ENCODE measurements around the gene ZBTB47. TPM values are rescaled to one million over a fixed set of nuclear protein-coding genes. Genes with fewer than 3 reads are reported as not detected.

The ZBTB47 gene
- total RNA-seq, 1 donor = 41.3 TPM

GRCh38 chr3:42665050-42665878 lies 11.8 kb downstream of the ZBTB47 start:
- no peaks in the 10 kb centered on the region for H3K79me2 ChIP-seq (ENCODE audit: insufficient read depth, low read length)
- DNase-seq (ENCODE audit: insufficient read length, low spot score, missing footprints) = peak; percentile 68
- no peak overlapping the region for H3K4me3 ChIP-seq (ENCODE audit: insufficient read depth, low read length)
- no peaks in the 10 kb centered on the region for H3K27me3 ChIP-seq (ENCODE audit: insufficient read depth, low read length)
- H4K20me1 ChIP-seq (ENCODE audit: insufficient read depth, low read length) = peaks cover 18% of the 10 kb centered on the region
- peaks cover 8% of the 10 kb centered on the region for H3K36me3 ChIP-seq (ENCODE audit: insufficient read depth, low read length)
- no peak for TF ChIP-seq CTCF (IDR thresholded peaks at IDR 0.05; ENCODE audit: extremely low read depth, low read depth, low read length)
- H3K27ac ChIP-seq (ENCODE audit: low read depth, low read length) = no peak overlapping the region
- H2AFZ ChIP-seq (ENCODE audit: low read length) = no peak overlapping the region
- peaks cover 1% of the 10 kb centered on the region for H3K4me1 ChIP-seq (ENCODE audit: insufficient read depth, low read length)
- no peak overlapping the region for H3K4me2 ChIP-seq (ENCODE audit: insufficient read depth, low read length)
- no peaks in the 10 kb centered on the region for H3K9me3 ChIP-seq (ENCODE audit: low read depth, low read length)

DNA sequence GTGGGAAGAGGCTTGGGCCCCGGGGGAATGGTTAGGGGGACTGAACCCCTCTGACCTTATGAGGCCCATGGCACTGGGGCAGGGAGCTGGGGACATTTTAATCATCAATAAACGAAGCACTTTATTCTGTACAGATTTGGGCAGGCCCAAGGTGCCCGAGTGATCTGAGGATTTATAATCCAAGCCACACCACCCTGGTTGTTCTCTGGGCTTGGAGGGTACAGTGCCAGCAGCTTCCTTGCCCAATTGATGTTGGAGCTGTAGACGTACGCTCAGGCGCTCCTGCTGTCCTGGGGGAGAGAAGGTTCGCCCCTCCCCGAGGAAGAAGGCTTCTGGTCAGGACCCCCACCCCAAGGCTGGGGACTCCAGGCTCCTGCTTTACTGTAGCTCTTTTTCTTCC lies 12.5 kb downstream of the ZBTB47 start:
- no peak overlapping the region for H3K4me3 ChIP-seq (ENCODE audit: insufficient read depth, low read length)
- H3K79me2 ChIP-seq (ENCODE audit: insufficient read depth, low read length) = no peaks in the 10 kb centered on the region
- H3K4me1 ChIP-seq (ENCODE audit: insufficient read depth, low read length) = no peaks in the 10 kb centered on the region
- no peak overlapping the region for H3K27ac ChIP-seq (ENCODE audit: low read depth, low read length)
- peaks cover 8% of the 10 kb centered on the region for H3K36me3 ChIP-seq (ENCODE audit: insufficient read depth, low read length)
- DNase-seq (ENCODE audit: insufficient read length, low spot score, missing footprints) = peak; percentile 71
- no peak for TF ChIP-seq CTCF (IDR thresholded peaks at IDR 0.05; ENCODE audit: extremely low read depth, low read depth, low read length)
- H3K9me3 ChIP-seq (ENCODE audit: low read depth, low read length) = no peaks in the 10 kb centered on the region
- no peak overlapping the region for H3K4me2 ChIP-seq (ENCODE audit: insufficient read depth, low read length)
- no peaks in the 10 kb centered on the region for H3K27me3 ChIP-seq (ENCODE audit: insufficient read depth, low read length)
- H2AFZ ChIP-seq (ENCODE audit: low read length) = no peak overlapping the region
- peaks cover 10% of the 10 kb centered on the region for H4K20me1 ChIP-seq (ENCODE audit: insufficient read depth, low read length)

- no peak overlapping the region for H3K4me2 ChIP-seq (ENCODE audit: insufficient read depth, low read length)
- H3K4me1 ChIP-seq (ENCODE audit: insufficient read depth, low read length) = no peaks in the 10 kb centered on the region
- no peak overlapping the region for H3K27ac ChIP-seq (ENCODE audit: low read depth, low read length)
- peaks cover 8% of the 10 kb centered on the region for H3K36me3 ChIP-seq (ENCODE audit: insufficient read depth, low read length)
- no peaks in the 10 kb centered on the region for H3K27me3 ChIP-seq (ENCODE audit: insufficient read depth, low read length)
- H3K79me2 ChIP-seq (ENCODE audit: insufficient read depth, low read length) = no peaks in the 10 kb centered on the region
- TF ChIP-seq CTCF (IDR thresholded peaks at IDR 0.05; ENCODE audit: extremely low read depth, low read depth, low read length) = no peak
- no peaks in the 10 kb centered on the region for H3K9me3 ChIP-seq (ENCODE audit: low read depth, low read length)
- no peak overlapping the region for H3K4me3 ChIP-seq (ENCODE audit: insufficient read depth, low read length)
- H4K20me1 ChIP-seq (ENCODE audit: insufficient read depth, low read length) = peaks cover 5% of the 10 kb centered on the region
- peak; percentile 69 for DNase-seq (ENCODE audit: insufficient read length, low spot score, missing footprints)
- no peak overlapping the region for H2AFZ ChIP-seq (ENCODE audit: low read length)
These were observed 13.1 kb downstream of the ZBTB47 start for GRCh38 chr3:42666577-42666998.

GRCh38 chr3:42667096-42667522 lies 13.6 kb downstream of the ZBTB47 start:
- H3K36me3 ChIP-seq (ENCODE audit: insufficient read depth, low read length) = peaks cover 4% of the 10 kb centered on the region
- H3K79me2 ChIP-seq (ENCODE audit: insufficient read depth, low read length) = no peaks in the 10 kb centered on the region
- H3K4me3 ChIP-seq (ENCODE audit: insufficient read depth, low read length) = no peak overlapping the region
- H3K9me3 ChIP-seq (ENCODE audit: low read depth, low read length) = no peaks in the 10 kb centered on the region
- TF ChIP-seq CTCF (IDR thresholded peaks at IDR 0.05; ENCODE audit: extremely low read depth, low read depth, low read length) = no peak
- H3K27ac ChIP-seq (ENCODE audit: low read depth, low read length) = no peak overlapping the region
- no peak overlapping the region for H3K4me2 ChIP-seq (ENCODE audit: insufficient read depth, low read length)
- DNase-seq (ENCODE audit: insufficient read length, low spot score, missing footprints) = peak; percentile 83
- no peaks in the 10 kb centered on the region for H3K4me1 ChIP-seq (ENCODE audit: insufficient read depth, low read length)
- peaks cover 3% of the 10 kb centered on the region for H4K20me1 ChIP-seq (ENCODE audit: insufficient read depth, low read length)
- H2AFZ ChIP-seq (ENCODE audit: low read length) = no peak overlapping the region
- H3K27me3 ChIP-seq (ENCODE audit: insufficient read depth, low read length) = no peaks in the 10 kb centered on the region
